HepG2 (cell line): Measurements from ENCODE around the gene PAXX. TPM values are rescaled to one million over a fixed set of nuclear protein-coding genes. Genes with fewer than 3 reads are reported as not detected.
"Not testable (repeated sequence)": the region's sequence is repeated elsewhere in the genome, so short reads cannot be mapped to it uniquely, and the experiment has no call there.

ENCODE experiments used
- ATAC-seq: fragments of 200-7000 bp; cut with Tn5 transposase; 3 replicates; pipeline ENCODE4 v1.9.1; 2020; ENCODE audit warnings: mild to moderate bottlenecking, moderate library complexity
- BruUV-seq: library from RNA; stranded (reverse); fragments of 400-500 nt; replicated peaks from 2 replicates; lab custom pipeline; 2021; lab: Mats Ljungman, UMichigan
- CTCF ChIA-PET: fragments of 300-600 bp; formaldehyde crosslinking; extraction: SDS; loops from one replicate; lab custom pipeline; 2021; ENCODE audit warnings: low total read pairs, inconsistent platforms, low intra/inter-chr PET ratio; lab: Yijun Ruan, JAX
- POLR2A ChIA-PET: fragments of 350-600 bp; sonication (Branson Sonifier 250); formaldehyde crosslinking; loops from one replicate; lab custom pipeline; 2020; ENCODE audit warnings: antibody characterized with exemption, inconsistent platforms; lab: Yijun Ruan, JAX
- DNase-seq: peaks from one replicate; pipeline ENCODE4 v3.0.0-alpha.2; 2015; ENCODE audit warnings: low spot score
- FAIRE-seq: peaks from 3 replicates; lab custom pipeline; 2011; peaks lifted over from hg19 to GRCh38; lab: Jason Lieb, UNC
- H2AFZ ChIP-seq: one replicate; pipeline ENCODE4 v1.6.1; 2011; ENCODE audit warnings: low read length, inconsistent platforms
- H3K27ac ChIP-seq: fragments of 300-600 bp; 3 replicates; pipeline ENCODE4 v1.8.0; 2011; ENCODE audit warnings: mixed run types, mild to moderate bottlenecking, mixed read lengths, low read length, inconsistent platforms; ENCODE audit not compliant: insufficient read depth; ENCODE audit errors: extremely low read length
- H3K27me3 ChIP-seq, 2 experiments: fragments of 200-600 bp in 1 of 2; 2 replicates in 1 of 2; 3 replicates in 1 of 2; pipeline versions ENCODE4 v1.6.0 to v1.8.0; 2011; ENCODE audit warnings: low read length in 2 of 2, mild to moderate bottlenecking in 2 of 2, moderate library complexity in 2 of 2, inconsistent platforms in 1 of 2; ENCODE audit not compliant: insufficient read depth in 2 of 2, control insufficient read depth in 1 of 2
- H3K36me3 ChIP-seq, 2 experiments: fragments of 200-600 bp in 1 of 2; replicated peaks in 1 of 2; 2 replicates in 1 of 2; 3 replicates in 1 of 2; pipeline versions ENCODE4 v1.5.1 to v1.8.0; 2011; ENCODE audit warnings: low read length in 2 of 2, inconsistent platforms in 1 of 2; ENCODE audit not compliant: insufficient read depth in 2 of 2, control insufficient read depth in 1 of 2
- H3K4me1 ChIP-seq: 2 replicates; pipeline ENCODE4 v1.5.1; 2012; ENCODE audit warnings: low read length, inconsistent platforms; ENCODE audit not compliant: insufficient read depth
- H3K4me2 ChIP-seq: 2 replicates; pipeline ENCODE4 v1.6.0; 2011; ENCODE audit warnings: low read depth, low read length, inconsistent platforms
- H3K4me3 ChIP-seq, 3 experiments: fragments of 200-600 bp in 1 of 3; sonication (generic), shearing (Covaris generic) in 1 of 3; replicated peaks in 1 of 3; 2 replicates each; pipeline ENCODE4 v1.5.1; 2011 to 2016; ENCODE audit warnings: low read length in 3 of 3, inconsistent platforms in 2 of 3, low read depth in 2 of 3, mild to moderate bottlenecking in 2 of 3, control low read depth in 1 of 3, mixed read lengths in 1 of 3; ENCODE audit not compliant: insufficient read depth in 1 of 3
- H3K79me2 ChIP-seq: one replicate; pipeline ENCODE4 v1.6.1; 2011; ENCODE audit warnings: low read length, inconsistent platforms; ENCODE audit not compliant: insufficient read depth
- H3K9ac ChIP-seq: 2 replicates; pipeline ENCODE4 v1.6.0; 2011; ENCODE audit warnings: mild to moderate bottlenecking, low read depth, low read length, inconsistent platforms; ENCODE audit not compliant: insufficient read depth
- H3K9me3 ChIP-seq: 2 replicates; pipeline ENCODE4 v1.5.1; 2012; ENCODE audit warnings: mild to moderate bottlenecking, low read length
- H4K20me1 ChIP-seq: 2 replicates; pipeline ENCODE4 v1.6.0; 2011; ENCODE audit warnings: inconsistent platforms, mild to moderate bottlenecking, low read length, moderate library complexity; ENCODE audit not compliant: insufficient read depth
- ETV5 ChIP-seq: IDR thresholded peaks from 2 replicates; pipeline ENCODE4 v1.6.1; 2018; ENCODE audit warnings: missing biosample characterization, missing genetic modification reagents, inconsistent platforms, borderline replicate concordance
- SAP130 ChIP-seq: IDR thresholded peaks from 2 replicates; pipeline ENCODE4 v1.6.1; 2016; ENCODE audit warnings: low read depth
- ZNF7 ChIP-seq: IDR thresholded peaks from 2 replicates; pipeline ENCODE4 v1.6.1; 2016; ENCODE audit warnings: missing biosample characterization, missing genetic modification reagents
- WGBS: methylation state at CpG from one replicate; pipeline ENCODE4 v1.1.6; 2017; ENCODE audit warnings: low lambda C conversion rate; 5-methylcytosine and 5-hydroxymethylcytosine counted together
- in situ Hi-C: cut with HindIII; loops from 2 replicates; pipeline ENCODE4 v1.10.0; 2017; ENCODE audit warnings: low pct_unique_long_range_greater_than_20kb; ENCODE audit not compliant: extremely low pct_ligation_motif_present
- intact Hi-C: fragments of 100-400 bp; cut with micrococcal nuclease; formaldehyde crosslinking; loops from one replicate; pipeline ENCODE4 v1.10.0; 2022; ENCODE audit not compliant: unreplicated experiment
- polyA plus RNA-seq, 8 experiments: library from polyadenylated mRNA; depleted of rRNA in 3 of 8; stranded (reverse) in 7 of 8; unstranded in 1 of 8; fragments of >200 nt; fragmentation: Illumina TruSeq in 4 of 8; extraction: Trizol in 4 of 8; gene quantifications; 2 replicates each; pipeline versions ENCODE4 v1.2.1 to v1.2.3, GENCODE V29; 2011 to 2016; ENCODE audit warnings: low read depth in 4 of 8, missing spikeins in 1 of 8, mixed read lengths in 1 of 8; ENCODE audit not compliant: insufficient read depth in 1 of 8
- total RNA-seq, 5 experiments: library from RNA; depleted of rRNA; stranded (reverse); fragments of >200 nt; fragmentation: Illumina TruSeq; extraction: Trizol; gene quantifications; 2 replicates each; pipeline ENCODE4 v1.2.3, GENCODE V29; 2016; ENCODE audit warnings: low read depth in 1 of 5
- TF ChIP-seq, protein P1 (sequence below): sonication (generic); formaldehyde crosslinking; IDR thresholded peaks from 2 replicates; pipeline ENCODE4 v1.5.0; 2020; ENCODE audit warnings: mild to moderate bottlenecking, missing genetic modification reagents
- TF ChIP-seq, protein P2 (sequence below): sonication (generic); formaldehyde crosslinking; IDR thresholded peaks from 2 replicates; pipeline ENCODE4 v1.8.0; 2022; ENCODE audit warnings: mild to moderate bottlenecking, missing genetic modification reagents
- TF ChIP-seq, protein P3 (sequence below): sonication (generic); formaldehyde crosslinking; IDR thresholded peaks from 2 replicates; pipeline ENCODE4 v1.5.0; 2020; ENCODE audit warnings: missing genetic modification reagents, mild to moderate bottlenecking, borderline replicate concordance
- TF ChIP-seq, protein P4 (sequence below): sonication (generic); formaldehyde crosslinking; IDR thresholded peaks from 2 replicates; pipeline ENCODE4 v1.4.0; 2020; ENCODE audit warnings: missing genetic modification reagents

The PAXX gene
- total and polyA plus RNA-seq, 2 of the 13 experiments (the other 11 are each of a cell fraction or from before 2014, with no cell fraction given): 14.0 to 31.9 TPM

DNA sequence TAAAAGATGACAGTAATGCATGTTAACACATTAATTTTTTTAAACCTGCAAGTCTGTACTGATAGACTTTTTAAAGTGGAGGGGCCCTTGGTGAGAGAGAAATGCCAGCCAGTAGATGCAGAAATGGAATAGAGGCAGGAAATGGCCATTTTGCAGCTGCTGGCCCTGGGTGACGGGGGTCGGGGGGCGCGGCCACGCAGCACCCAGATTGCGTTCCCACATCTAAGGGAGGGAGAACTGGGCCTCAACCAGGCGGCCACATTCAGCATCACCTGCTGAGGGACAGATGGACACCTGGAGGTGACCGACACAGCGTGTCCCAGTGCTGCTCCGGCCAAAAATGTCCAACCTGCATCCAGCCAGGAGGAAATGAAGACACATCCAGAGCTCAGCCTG, 10.4 kb downstream of the PAXX start:
- H3K27ac ChIP-seq: no peak overlapping the region
- no peak for DNase-seq
- H3K9ac ChIP-seq: no peak overlapping the region
- ChIA-PET POLR2A (interaction anchor here (3.5 kb wide), 1 partner anchor 10 kb away, joined by 22 read pairs; the partner anchor contains the start of gene PAXX), CTCF (no interaction called here)
- intact Hi-C loops (no loop called here), in situ Hi-C loops (no loop called here)
- no peak overlapping the region for H3K4me2 ChIP-seq
- no peaks in the 10 kb centered on the region for H3K79me2 ChIP-seq
- no peak overlapping the region for H2AFZ ChIP-seq
- peaks cover 41% of the 10 kb centered on the region for H3K4me1 ChIP-seq
- H3K36me3 ChIP-seq: no peaks in the 10 kb centered on the region
- 68% methylated on average over 8 of the region's 10 CpGs for WGBS
- peaks cover 4% of the 10 kb centered on the region; the same call in 1 of the 2 replicates for H3K9me3 ChIP-seq
- TF ChIP-seq, protein P1, sequence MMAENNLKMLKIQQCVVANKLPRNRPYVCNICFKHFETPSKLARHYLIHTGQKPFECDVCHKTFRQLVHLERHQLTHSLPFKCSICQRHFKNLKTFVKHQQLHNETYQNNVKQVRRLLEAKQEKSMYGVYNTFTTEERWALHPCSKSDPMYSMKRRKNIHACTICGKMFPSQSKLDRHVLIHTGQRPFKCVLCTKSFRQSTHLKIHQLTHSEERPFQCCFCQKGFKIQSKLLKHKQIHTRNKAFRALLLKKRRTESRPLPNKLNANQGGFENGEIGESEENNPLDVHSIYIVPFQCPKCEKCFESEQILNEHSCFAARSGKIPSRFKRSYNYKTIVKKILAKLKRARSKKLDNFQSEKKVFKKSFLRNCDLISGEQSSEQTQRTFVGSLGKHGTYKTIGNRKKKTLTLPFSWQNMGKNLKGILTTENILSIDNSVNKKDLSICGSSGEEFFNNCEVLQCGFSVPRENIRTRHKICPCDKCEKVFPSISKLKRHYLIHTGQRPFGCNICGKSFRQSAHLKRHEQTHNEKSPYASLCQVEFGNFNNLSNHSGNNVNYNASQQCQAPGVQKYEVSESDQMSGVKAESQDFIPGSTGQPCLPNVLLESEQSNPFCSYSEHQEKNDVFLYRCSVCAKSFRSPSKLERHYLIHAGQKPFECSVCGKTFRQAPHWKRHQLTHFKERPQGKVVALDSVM (CRISPR knock-in tag): peak; percentile 6; the same call in 1 of the 2 replicates
- no peak for TF ChIP-seq ZNF7
- TF ChIP-seq, protein P2, sequence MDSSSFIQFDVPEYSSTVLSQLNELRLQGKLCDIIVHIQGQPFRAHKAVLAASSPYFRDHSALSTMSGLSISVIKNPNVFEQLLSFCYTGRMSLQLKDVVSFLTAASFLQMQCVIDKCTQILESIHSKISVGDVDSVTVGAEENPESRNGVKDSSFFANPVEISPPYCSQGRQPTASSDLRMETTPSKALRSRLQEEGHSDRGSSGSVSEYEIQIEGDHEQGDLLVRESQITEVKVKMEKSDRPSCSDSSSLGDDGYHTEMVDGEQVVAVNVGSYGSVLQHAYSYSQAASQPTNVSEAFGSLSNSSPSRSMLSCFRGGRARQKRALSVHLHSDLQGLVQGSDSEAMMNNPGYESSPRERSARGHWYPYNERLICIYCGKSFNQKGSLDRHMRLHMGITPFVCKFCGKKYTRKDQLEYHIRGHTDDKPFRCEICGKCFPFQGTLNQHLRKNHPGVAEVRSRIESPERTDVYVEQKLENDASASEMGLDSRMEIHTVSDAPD (CRISPR knock-in tag): no peak
- no peak overlapping the region for H3K4me3 ChIP-seq
- no peaks in the 10 kb centered on the region for H3K27me3 ChIP-seq
- no TSS peak for BruUV-seq
- ATAC-seq: no peak
- FAIRE-seq: no peak
- H4K20me1 ChIP-seq: no peaks in the 10 kb centered on the region

DNA sequence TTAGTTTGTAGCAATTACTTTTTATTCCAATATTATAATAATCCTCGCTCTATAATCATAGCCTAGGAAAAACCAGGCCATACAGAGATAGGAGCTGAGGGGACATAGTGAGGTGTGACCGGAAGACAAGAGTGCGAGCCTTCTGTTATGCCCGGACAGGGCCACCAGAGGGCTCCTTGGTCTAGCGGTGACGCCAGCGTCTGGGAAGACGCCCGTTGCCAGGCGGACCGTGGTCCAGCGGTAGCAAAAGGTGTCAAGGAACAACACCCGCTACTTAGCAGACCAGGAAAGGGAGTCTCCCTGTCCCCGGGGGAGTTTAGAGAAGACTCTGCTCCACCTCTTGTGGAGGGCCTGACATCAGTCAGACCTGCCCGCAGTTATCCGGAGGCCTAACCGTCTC, 12.1 kb downstream of the PAXX start:
- H3K79me2 ChIP-seq, H3K27me3 ChIP-seq, H4K20me1 ChIP-seq, POLR2A ChIA-PET, in situ Hi-C loops, FAIRE-seq, H3K36me3 ChIP-seq, H3K4me2 ChIP-seq, H2AFZ ChIP-seq, H3K9ac ChIP-seq, CTCF ChIA-PET, H3K9me3 ChIP-seq, H3K4me3 ChIP-seq, BruUV-seq, ATAC-seq, intact Hi-C loops, DNase-seq, H3K27ac ChIP-seq: not testable (repeated sequence)
- 23% methylated on average over 8 of the region's 17 CpGs for WGBS
- peaks cover 29% of the 10 kb centered on the region for H3K4me1 ChIP-seq
- TF ChIP-seq SAP130 (CRISPR knock-in tag) (0 out of 2 replicates have a peak, but pooled peaks have one; percentile 15), ETV5 (peak; percentile 37; the same call in 1 of the 2 replicates)
- TF ChIP-seq, protein P3, sequence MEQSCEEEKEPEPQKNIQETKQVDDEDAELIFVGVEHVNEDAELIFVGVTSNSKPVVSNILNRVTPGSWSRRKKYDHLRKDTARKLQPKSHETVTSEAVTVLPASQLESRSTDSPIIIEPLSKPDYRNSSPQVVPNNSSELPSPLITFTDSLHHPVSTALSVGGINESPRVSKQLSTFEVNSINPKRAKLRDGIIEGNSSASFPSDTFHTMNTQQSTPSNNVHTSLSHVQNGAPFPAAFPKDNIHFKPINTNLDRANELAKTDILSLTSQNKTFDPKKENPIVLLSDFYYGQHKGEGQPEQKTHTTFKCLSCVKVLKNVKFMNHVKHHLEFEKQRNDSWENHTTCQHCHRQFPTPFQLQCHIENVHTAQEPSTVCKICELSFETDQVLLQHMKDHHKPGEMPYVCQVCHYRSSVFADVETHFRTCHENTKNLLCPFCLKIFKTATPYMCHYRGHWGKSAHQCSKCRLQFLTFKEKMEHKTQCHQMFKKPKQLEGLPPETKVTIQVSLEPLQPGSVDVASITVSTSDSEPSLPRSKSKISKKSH (CRISPR knock-in tag): peak; percentile 98
- TF ChIP-seq, protein P4, sequence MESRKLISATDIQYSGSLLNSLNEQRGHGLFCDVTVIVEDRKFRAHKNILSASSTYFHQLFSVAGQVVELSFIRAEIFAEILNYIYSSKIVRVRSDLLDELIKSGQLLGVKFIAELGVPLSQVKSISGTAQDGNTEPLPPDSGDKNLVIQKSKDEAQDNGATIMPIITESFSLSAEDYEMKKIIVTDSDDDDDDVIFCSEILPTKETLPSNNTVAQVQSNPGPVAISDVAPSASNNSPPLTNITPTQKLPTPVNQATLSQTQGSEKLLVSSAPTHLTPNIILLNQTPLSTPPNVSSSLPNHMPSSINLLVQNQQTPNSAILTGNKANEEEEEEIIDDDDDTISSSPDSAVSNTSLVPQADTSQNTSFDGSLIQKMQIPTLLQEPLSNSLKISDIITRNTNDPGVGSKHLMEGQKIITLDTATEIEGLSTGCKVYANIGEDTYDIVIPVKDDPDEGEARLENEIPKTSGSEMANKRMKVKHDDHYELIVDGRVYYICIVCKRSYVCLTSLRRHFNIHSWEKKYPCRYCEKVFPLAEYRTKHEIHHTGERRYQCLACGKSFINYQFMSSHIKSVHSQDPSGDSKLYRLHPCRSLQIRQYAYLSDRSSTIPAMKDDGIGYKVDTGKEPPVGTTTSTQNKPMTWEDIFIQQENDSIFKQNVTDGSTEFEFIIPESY (CRISPR knock-in tag): peak; percentile 94
